ENCODE results near the gene DLG2. TPM values are rescaled to one million over a fixed set of nuclear protein-coding genes. Genes with fewer than 3 reads are reported as not detected.

The DLG2 gene
- total and polyA plus RNA-seq, 9 of the 15 experiments (the other 6 are each of a cell fraction or from before 2014, with no cell fraction given) = 0.52 to 1.6 (median 0.95) TPM

DNA sequence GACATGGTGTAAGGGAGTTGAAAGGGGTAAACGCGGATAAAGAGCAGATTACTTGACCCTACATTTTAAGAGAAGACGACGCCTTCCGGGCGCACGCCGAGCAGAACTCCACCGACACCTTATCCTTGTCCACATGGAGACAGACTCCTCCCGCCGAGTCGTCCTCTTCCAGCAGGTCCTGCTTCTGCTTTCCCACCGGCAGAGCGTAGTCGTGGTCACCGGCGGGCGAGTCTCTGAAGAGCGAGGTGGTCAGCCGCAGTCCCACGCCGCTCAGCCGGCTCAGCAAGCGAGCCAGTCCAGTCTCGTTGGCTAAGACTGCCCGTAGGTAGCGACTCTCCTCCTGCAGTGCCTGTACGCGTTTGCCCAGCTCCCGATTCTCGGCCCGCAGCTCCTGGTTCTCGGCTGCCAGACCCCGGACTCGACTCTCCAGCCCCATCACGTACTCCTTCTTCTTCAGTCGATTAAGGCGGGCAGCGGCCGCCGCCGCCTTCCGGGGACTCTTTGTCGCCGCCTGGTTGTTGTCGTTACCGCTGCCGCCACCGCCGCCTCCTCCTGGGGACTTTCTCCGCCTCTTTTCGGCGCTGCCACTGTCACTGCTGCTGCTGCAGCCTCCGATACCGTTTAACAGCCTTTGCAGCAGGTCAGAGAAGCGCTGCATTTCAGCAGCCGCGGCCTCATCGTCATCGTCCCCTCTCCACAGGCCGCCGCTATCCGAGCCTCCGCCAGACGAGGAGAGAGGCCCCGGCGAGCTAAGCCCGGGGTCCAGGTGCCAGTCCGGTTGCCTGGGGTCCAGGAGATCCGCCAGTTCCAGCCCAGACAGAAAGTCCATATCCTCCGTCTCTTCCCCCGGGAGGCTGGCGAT, 36.8 kb upstream of the DLG2 start (continued):
- TF ChIP-seq, protein P1, sequence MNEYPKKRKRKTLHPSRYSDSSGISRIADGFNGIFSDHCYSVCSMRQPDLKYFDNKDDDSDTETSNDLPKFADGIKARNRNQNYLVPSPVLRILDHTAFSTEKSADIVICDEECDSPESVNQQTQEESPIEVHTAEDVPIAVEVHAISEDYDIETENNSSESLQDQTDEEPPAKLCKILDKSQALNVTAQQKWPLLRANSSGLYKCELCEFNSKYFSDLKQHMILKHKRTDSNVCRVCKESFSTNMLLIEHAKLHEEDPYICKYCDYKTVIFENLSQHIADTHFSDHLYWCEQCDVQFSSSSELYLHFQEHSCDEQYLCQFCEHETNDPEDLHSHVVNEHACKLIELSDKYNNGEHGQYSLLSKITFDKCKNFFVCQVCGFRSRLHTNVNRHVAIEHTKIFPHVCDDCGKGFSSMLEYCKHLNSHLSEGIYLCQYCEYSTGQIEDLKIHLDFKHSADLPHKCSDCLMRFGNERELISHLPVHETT (CRISPR knock-in tag; conservative IDR thresholded peaks at IDR 0.05 in 1 of 2, IDR thresholded peaks at IDR 0.05 in 1 of 2) = no peak
- TF ChIP-seq SRSF3 (IDR thresholded peaks at IDR 0.05; ENCODE audit: insufficient read depth, low read length) = 0 out of 2 replicates have a peak, but pooled peaks have one; percentile 31
- no peak for TF ChIP-seq DACH1 (IDR thresholded peaks at IDR 0.05; ENCODE audit: partially characterized antibody)
- no peak for TF ChIP-seq NFE2 (IDR thresholded peaks at IDR 0.05; ENCODE audit: low read depth)
- TF ChIP-seq, protein P2, sequence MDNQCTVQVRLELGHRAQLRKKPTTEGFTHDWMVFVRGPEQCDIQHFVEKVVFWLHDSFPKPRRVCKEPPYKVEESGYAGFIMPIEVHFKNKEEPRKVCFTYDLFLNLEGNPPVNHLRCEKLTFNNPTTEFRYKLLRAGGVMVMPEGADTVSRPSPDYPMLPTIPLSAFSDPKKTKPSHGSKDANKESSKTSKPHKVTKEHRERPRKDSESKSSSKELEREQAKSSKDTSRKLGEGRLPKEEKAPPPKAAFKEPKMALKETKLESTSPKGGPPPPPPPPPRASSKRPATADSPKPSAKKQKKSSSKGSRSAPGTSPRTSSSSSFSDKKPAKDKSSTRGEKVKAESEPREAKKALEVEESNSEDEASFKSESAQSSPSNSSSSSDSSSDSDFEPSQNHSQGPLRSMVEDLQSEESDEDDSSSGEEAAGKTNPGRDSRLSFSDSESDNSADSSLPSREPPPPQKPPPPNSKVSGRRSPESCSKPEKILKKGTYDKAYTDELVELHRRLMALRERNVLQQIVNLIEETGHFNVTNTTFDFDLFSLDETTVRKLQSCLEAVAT (IDR thresholded peaks at IDR 0.05) = peak in 1 of 2 experiments; percentile 78; a peak in 1 of 4 replicates
- no peak for TF ChIP-seq ZNF311 (CRISPR knock-in tag; IDR thresholded peaks at IDR 0.05)
- TF ChIP-seq ZSCAN29 (IDR thresholded peaks at IDR 0.05) = no peak
- no peak; the same call in 1 of the 2 replicates for TF ChIP-seq ZNF584 (CRISPR knock-in tag; IDR thresholded peaks at IDR 0.05; ENCODE audit: low read depth)
- no peak for TF ChIP-seq JUNB (CRISPR knock-in tag; conservative IDR thresholded peaks at IDR 0.05)
- no peak for TF ChIP-seq PRPF4 (IDR thresholded peaks at IDR 0.05; ENCODE audit: insufficient read depth, low read depth, low read length, poor library complexity, severe bottlenecking)
- no peak for TF ChIP-seq SAFB2 (IDR thresholded peaks at IDR 0.05; ENCODE audit: borderline replicate concordance, low read depth, low read length, severe bottlenecking)
- TF ChIP-seq, protein P3, sequence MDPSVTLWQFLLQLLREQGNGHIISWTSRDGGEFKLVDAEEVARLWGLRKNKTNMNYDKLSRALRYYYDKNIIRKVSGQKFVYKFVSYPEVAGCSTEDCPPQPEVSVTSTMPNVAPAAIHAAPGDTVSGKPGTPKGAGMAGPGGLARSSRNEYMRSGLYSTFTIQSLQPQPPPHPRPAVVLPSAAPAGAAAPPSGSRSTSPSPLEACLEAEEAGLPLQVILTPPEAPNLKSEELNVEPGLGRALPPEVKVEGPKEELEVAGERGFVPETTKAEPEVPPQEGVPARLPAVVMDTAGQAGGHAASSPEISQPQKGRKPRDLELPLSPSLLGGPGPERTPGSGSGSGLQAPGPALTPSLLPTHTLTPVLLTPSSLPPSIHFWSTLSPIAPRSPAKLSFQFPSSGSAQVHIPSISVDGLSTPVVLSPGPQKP (CRISPR knock-in tag; IDR thresholded peaks at IDR 0.05) = no peak
- TF ChIP-seq ESRRB (CRISPR knock-in tag; IDR thresholded peaks at IDR 0.05; ENCODE audit: borderline replicate concordance) = no peak

All from K562 (cell line).